Measurements from ENCODE around the gene NDUFAF8.
A peak's percentile ranks its signal among the peaks of the same experiment; 100 is the strongest.

Gene NDUFAF8

DNA sequence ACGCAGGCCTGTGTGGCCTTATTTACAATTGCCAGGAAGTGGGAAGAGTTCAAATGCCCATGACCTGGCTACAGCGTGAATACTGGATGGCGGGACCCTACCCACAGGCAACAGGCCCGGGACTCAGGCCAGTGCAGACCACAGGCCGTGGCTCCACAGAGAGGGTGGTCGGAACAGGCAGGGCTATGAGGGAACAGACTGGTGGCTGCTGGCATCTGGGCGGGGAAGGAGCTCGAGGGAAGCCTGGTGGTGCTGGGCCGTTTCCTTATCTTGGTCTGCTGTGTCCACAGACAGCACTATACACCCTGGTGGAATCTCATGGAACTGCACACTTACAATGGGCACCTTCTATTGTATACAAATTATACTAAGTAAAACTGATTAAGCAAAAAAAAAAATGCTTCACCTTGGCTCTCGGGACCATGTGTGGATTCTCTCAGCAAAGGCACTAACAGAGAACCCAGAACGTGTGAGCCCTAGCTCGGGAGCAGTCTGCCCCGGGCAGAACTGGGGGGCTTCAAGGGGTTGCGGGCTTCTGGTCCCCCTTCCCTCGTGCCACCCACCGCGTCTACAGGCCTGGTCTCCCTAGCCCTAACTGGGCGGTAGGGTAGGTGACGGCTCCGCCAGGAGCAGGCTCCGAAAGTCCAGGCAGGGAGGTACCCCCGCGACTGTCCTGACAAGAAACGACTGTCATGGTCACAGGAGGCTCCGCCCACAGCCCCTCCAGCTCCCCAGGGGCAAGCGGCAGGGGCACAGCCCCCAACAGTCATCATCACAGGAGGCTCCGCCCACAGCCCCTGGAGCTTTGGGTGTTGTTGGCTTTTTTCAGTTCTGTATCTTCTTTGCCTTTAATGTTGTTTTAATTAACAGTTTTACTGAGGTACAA lies 38.2 kb upstream of the NDUFAF8 start:
- peak; percentile 59 for DNase-seq

DNA sequence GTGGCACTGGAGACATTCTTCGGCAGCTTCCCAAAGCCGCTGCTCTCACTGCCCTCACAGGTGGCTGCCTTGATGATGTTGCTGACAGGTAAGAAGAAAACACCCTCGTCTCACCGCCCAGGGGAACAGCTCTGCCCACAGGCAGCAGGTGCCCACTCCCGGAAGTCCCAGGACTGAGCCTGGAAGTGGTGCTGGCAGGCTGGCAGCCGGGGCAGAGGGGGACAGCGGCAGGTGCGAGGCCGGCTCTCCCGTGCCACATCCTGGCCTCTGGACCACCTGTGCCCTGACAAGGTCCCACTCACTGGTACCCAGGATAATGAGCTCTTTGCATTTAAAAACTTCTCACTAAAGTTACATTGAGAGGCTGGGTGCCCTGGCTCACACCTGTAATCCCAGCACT lies 36.8 kb upstream of the NDUFAF8 start:
- DNase-seq: no peak

DNA sequence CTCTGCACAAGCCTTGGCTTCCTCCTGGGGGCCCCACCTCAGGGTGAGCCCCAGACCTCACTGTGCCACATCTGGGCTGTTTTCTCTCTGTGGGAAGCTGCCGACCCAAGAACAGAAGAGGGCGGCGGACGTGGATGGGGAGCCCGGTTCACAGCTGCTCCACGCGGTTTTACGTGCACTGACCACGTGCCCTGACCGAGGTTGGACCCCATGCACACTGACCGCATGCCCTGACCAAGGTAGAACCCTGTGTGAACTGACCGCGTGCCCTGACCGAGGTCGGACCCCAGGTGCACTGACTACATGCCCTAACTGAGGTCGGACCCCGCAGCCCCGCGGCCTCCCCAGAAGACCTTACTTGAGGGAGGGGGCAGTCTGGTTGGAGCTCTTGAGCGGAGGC lies 36.0 kb upstream of the NDUFAF8 start:
- no peak for DNase-seq

DNA sequence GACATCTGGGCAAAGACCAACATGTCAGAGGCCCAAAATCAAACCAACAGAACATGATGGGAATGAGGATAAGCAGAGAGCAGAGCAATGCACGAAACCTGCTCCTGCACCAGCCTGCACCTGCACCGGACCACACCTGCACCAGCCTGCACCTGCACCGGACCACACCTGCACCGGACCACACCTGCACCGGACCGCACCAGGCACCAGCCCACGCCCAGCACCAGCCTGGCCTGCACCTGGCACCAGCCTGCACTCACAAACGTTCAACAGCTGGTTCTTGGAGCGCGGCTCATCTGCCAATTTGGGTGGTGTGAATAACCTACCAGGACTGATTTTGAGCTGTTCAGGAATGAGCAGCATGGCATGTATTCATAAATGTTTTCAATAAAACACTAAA lies 34.5 kb upstream of the NDUFAF8 start:
- DNase-seq: no peak

DNA sequence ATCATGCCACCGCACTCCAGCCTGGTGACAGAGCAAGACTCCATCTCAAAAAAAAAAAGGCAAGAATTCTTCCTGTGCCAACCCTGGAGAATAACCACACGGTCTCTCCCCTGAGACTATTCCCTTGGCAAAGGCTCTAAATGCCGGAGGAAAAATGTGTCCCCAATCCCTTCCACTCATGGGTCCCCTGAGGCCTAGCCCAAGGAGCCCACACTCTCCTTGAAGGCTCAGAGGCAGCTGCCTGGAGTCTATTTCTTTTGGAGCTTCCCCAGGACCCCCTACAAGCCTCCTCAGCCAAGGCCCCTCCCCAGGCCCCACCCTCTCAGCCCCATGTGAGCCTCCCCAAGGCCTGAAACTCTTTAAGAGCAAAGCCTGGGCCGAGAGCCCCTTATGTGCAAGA lies 33.0 kb upstream of the NDUFAF8 start:
- no peak for DNase-seq

DNA sequence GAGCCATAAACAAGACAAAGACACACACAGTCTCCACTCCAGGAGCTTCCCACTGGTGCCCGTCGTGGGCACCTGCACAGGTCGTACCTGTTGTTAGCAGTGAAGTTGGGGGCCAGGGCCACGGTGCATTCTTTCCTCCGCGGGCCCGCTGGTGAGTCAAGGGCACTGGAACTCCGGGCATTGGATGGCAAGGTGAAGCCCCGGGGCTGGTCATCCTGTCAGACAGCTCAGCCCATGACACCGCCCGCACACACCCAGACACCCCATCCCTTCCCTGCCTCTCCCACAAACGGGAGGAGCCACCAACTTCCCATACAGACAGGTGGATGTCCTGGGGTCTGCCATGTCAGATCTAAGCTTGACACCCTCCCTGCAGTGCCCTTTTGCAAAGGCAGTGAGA lies 32.5 kb upstream of the NDUFAF8 start:
- DNase-seq: no peak

DNA sequence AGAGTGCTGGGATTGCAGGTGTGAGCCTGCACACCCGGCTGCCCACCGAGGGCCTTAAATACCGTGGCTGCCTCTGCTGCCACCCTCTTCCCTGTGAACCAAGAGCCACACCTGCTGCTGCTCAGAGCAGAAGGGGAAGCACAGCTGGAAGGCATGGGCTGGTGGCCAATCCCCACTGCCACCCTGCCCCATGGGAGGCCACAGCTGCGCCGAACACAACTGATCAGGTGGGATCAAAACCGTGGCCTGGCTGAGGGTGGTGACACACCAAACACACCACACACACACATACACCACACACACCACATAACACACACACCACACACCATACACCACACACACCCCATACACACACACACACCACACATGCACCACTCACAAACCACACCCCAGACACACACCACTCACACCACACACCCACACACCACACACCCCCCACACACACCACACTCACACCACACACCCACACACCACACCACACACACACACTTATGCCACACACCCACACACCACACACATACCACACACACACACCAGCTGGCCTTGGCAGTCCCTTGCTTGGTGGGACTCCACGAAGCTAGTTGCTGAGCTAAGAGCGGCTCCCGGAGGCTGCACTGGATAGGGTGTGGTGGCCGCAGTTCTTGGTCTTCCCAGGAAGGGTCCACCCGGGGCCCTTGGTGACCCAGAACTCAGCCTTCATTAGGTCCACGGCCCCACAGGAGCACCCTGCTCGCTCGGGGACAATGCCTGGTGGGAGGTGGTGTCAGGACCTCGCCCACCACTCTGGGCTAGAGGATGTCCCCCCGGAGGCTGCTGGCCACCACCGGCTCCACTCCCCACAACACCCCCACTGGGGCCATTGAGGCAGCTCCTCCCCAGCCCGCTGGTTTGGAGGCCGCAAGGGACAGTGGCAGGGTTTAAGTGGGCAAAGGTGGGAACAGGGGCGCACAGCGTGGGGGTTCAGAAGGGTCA lies 31.2 kb upstream of the NDUFAF8 start:
- DNase-seq: no peak

DNA sequence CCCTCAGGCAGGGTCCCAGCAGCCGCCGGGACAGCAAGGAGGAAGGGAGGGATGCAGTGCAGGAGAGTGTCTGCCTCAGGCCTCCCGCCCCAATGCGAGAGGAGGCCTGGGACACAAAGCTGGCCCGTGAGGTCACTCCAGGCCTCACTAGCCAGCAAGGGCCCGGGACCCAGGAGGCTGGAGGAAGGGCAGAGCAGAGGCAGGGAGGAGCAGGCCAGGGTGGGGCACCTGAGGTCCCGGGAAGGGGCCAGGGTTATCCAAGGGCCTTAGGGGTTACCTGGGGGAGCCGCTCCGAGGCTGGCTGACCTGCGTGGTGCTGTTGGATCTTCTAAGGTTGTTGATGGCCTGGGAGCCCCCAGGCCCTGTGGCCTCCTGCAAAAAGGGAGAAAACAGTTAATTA lies 30.5 kb upstream of the NDUFAF8 start:
- no peak for DNase-seq

DNA sequence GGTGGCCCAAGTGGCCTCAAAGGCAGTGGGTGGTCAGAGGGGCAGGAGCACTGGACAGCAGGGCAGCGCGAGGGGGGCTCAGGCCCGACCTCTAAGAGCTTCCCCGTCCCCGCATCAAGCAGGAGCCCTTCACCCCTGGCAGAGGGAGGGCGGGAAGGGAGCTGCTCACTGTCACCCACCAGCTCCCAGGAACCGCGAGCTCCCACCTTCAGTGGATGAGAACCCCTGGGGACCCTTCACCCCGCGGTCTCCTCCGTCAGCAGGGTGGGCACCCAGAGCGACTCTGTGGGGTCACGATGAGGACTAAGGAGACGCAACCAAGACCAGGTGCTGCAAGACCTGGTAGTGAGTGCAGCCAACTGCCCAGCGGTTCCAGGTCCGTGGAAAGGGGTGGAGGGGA lies 30.0 kb upstream of the NDUFAF8 start:
- no peak for DNase-seq

DNA sequence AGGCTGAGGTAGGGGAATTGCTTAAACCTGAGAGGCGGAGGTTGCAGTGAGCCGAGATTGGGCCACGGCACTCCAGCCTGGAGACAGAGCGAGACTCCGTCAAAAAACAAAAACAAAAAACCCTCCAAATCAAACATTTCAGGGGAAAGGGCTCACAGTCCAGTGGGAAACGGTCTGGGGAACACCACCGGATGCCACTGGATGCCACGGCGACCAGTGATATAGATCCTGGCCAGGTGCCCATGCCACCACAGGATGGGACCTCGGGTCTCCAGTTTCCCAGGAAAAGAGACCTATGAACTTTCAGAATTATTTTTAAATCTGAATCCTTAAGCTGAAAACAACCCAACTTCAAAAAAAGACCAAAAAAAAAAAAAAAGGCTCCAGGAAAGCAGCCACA lies 28.7 kb upstream of the NDUFAF8 start:
- no peak for DNase-seq

DNA sequence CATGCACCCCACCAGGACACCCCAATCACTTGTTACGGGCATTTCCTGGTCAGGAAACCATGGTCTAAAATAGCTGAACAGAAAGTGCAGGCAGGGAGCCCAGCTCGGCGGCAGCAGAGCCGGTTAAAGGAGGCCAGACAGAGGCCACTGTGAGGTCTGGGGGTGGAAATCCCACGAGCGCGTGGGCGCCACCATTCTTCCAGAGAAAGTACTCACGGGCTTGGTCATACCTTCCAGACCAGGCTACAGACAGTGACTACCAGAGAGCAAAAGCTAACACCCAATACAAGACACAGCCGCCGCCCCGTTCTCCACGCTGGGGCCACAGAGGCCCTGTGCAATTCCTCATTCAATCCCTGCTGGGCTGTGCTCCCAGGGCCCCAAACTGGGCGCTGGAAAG lies 28.2 kb upstream of the NDUFAF8 start:
- DNase-seq: no peak

DNA sequence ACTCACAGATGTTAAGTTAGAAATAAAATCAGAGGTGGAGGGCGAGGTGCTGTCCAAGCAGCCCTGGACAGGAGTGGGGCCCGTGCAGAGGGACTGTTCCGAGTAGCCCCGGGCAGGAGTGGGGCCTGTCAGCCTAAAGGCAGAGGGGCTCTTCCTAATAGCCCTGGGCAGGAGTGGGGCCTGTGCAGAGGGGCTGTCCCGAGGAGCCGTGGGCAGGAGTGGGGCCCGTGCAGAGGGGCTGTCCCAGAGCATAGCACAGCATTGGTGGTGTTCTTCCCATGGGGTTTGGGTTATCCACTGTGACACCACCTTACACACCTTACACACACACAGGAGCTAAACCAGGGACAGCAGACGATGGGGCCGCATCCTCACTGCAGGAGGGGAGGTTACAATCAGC lies 26.8 kb upstream of the NDUFAF8 start:
- no peak for DNase-seq

DNA sequence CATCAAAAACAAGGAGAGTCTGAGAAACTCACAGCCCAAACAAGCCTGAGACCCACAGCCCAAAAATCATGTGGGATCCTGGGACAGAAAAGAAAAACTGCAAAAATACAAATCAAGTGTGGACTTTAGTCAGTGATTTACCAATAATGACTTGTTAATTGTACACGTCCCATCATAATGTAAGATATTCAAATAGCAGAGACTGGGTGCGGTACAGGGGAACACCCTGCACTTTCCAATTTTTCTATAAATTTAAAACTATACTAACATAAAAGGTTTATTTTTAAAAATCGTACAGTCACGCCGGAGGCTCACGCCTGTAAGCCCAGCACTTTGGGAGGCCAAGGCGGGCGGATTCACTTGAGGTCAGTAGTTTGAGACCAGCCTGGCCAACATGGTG lies 25.1 kb upstream of the NDUFAF8 start:
- no peak for DNase-seq

DNA sequence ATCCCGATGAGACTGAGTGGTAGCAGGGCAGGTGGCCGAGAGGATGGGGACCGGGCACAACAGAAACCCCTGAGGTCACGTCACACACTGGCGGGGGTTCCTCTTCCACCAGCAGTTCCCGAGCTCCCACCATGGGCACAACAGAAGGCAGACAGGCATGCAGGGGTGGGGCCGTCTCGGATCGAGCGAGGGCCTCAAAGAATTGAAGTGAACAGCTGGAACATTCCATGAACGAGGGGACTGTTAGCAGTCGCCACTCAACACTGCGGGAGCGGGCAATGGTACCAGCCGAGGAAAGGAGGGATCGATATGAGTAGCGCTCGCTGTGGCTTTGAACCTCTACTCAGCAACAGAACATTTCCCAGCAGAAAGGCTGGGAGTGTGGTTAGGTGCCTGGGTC lies 21.6 kb upstream of the NDUFAF8 start:
- DNase-seq: no peak

DNA sequence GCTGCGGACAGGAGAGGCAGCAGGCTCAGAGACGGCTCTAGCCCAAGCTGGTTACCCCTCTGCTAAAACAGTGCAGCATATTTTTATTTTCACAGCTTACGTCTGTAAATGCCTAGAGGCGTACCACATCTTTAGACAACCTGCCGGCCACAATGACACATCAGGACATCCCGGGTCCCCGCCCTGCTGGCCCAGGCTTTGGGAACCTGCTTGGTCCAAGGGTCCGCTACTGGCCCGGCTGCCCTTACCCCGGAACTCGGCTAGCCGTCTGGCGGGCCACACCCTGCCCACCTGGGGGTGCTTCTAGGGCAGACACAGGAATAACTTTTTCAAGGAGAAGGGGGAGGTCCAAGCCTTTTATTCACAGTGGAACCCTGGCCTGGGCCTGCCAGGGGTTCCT lies 20.7 kb upstream of the NDUFAF8 start:
- no peak for DNase-seq

DNA sequence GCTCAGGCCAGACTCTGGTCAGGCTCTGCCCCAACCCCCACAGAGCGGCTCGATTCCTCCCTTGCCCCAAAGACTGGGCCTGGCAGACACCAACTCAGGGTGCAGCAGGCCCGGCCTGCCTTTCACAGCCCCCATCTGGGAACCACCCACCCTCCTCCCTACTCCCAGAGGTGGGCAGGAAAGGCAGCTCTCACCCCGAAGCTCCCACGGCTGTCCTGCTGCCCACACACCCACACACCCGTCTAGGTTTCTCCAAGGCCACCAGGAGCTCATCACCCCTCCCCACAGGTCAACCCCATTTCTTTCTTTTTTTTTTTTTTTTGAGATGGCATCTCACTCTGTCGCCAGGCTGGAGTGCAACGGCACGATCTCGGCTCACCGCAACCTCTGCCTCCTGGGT lies 20.1 kb upstream of the NDUFAF8 start:
- DNase-seq: no peak

DNA sequence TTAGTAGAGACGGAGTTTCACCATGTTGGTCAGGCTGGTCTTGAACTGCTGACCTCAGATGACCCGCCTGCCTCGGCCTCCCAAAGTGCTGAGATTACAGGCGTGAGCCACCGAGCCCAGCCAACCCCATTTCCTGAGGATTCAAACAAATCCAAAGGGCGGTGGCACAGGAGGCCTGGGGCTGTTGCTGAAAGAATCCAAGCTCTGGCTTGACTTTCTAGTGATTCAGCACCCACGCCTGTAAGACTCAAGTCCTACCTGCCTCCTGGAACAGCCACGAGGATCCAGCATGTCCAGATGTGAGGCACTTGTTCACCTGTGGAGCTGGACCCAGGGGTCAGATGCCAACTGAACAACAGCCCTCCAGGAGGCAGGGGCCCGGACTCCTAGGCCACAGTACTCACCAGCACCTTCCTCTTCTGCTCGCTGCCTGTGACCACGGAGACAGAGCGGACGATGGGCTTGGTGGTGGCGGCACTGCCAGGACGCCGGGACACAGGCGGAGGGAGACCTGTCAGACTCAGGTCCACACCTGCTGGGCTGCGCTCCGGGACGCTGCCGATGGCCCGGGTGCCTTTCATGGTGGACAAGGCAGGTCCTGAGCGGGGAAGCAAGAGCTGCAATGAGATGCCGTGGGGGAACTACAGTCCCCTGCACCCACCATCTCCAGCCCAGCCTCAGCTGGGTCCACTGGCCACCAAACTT lies 19.5 kb upstream of the NDUFAF8 start:
- DNase-seq: no peak

DNA sequence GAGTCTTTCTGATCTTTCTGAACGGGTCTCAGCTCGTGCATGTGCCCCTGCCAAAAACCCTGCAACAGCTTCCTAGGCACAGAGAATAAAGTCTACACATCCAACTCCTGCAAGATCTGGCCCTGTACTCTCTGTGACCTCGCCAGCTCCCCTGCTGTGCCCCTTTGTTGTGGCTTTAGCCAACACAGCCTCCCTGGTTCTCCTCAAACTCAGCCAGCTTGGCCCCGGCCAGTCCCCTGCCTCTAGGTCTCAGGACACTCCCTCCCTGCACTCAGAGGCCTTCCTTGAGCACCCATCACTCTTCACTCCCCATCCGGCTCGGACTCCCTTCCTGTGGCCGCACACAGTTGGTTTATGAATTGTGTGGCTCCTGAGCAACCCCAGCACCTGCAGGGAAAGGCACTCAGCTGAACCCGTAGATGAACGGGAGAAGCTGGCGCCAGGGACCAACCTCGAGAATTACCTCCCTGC lies 17.7 kb upstream of the NDUFAF8 start:
- DNase-seq: no peak

DNA sequence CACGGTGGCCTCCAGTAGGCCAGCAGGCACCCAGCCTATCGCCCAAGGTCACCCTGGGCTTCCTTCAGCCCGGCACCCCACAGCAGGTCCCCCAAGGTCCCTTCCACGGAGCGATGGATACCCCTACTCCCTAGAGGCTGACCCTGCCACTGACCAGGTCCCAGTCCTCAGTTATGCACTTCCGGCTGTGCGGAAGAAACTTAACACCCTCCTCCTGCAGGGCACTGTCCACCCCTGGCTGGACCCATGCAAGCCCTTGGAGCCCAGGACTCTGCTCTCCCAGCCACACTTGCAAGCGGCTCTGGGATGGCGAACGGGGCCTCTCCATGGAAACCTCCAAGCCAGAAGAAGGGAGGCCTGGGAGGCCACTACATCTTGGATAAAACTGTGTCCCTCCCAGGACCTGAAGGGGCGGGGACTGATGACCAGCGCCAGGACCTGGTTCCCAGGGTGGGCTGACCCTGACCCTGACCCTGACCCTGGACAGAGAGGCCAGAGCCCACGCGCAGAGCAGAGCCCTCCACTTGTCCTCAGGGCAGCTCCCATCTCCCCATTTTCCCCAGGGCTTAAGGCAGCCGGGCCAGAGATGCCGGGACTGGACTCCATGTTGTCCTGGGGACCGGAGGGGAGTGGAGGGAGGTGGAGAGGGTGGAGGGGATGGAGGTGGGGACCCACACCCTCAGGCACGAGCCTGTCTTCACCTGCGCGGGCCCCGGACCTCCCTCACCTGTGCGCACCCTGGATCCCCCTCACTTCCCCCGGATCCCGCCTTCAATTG lies 17.1 kb upstream of the NDUFAF8 start:
- DNase-seq: no peak

DNA sequence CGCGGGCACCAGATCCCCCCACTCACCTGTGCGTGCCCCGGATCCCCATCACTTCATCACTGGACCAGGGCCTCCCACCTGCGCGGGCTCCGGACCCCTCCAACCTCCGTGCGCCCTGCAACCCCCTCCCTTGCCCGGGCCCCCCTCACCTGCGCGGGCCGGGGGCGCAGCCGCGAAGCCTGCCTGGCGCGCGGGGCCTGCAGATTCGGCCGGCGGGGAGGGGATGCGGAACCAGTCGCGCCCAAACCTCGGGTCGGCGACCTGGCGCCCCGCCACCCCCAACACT lies 16.6 kb upstream of the NDUFAF8 start:
- no peak for DNase-seq

DNA sequence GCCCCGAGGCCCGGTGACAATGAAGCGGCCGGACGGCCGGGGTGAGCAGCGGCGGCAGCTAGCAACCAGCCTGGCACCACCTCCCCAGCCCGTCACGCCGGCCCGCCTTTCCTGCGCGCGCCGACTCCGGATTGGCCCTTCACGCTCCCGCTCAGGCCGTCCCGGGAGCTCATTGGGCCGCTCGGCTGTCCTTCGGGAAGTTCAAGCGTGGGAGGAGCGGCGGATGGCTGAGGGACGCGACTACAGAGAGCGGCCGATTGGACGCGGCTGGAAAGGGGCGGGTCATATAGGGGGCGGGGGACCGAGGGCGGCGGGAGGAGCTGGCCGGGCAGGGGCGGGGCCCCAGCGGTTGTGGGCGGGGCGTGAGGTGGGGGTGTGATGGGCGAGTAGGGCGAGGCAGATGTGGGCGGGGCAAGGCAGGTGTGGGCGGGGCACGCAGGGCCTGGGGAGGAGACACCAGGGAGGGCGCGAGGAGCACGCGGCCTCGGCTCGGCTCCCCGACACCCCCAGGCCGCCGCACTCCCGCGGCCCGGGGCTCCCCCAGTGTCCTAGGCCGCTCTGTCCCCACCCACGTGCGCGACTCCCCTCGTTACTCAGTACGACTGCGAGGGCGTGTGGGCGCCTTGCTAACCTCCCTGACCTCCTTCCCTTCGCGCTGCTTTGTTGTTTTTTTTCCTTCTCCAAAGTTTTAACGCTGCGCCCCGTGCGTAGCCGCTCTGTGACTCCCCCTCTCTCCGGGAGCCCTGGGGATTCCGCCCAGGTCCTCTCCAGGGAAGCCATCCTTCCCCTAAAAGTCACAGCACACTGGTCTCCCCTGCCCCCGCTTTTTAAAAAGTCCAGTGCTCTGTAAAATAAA lies 16.0 kb upstream of the NDUFAF8 start, which contains the start of gene CEP131:
Gene CEP131 (minus strand): TSS at position 60 of the 856 bp plus-strand sequence. CDS start 2,909 bp downstream, outside the sequence.
- peak; percentile 99 for DNase-seq

DNA sequence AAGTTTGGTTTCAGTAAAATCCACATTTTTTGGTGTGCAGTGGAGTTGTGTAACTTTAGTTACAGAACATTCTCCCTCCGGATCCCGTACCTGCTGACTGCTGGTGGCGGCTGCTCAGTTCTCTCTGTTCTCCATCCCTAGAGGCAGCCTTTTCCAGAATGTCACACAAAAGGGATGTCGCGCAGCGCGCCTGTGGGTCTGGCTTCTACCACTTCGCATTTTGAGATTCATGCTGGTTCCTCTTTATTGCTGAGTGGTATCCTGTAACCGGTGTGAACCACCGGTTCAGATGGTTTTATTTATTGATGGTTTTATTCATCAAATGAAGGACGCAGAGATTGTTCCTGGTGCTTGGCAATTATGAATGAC lies 15.4 kb upstream of the NDUFAF8 start:
- DNase-seq: no peak
